NCI-H524 (cell line): ENCODE data around the gene CCR4.
"Not testable (repeated sequence)": the region's sequence is repeated elsewhere in the genome, so short reads cannot be mapped to it uniquely, and the experiment has no call there.

Experiments used
- DNase-seq, 2 experiments: peaks; one replicate each; lab custom pipeline; 2025; lab: John Stamatoyannopoulos, UW

Gene CCR4

DNA sequence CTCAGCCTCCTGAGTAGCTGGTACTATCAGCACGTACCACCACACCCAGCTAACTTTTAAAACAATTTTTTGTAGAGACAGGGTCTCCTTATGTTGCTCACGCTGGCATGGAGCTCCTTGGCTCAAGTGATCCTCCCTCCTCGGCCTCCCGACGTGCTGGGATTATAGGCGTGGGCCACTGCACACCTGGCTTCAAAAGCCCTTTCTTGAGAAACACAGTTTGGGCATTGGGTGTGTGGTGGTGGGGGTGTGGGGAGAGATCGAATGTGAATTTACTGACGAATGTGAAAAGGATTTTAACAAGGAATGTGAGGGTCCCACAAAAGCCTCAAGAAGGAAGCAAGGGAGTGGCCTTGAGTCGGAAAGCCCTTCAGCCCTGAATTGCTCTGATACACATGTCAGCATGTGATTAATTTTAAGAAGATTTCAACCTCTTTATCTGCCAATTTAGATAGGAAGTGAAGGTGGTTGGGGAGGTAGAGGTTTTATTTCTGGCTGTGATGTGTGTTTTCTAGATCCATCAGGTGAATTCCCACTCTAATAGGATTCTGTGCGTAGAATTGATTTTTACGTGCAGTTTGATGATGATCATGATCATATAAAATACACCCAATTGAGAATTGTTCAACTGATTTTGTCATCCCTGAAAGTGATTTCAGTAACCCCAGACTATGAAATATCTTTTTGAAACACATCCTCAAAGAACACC lies 1.1 kb downstream of the CCR4 start:
- no peak for DNase-seq

DNA sequence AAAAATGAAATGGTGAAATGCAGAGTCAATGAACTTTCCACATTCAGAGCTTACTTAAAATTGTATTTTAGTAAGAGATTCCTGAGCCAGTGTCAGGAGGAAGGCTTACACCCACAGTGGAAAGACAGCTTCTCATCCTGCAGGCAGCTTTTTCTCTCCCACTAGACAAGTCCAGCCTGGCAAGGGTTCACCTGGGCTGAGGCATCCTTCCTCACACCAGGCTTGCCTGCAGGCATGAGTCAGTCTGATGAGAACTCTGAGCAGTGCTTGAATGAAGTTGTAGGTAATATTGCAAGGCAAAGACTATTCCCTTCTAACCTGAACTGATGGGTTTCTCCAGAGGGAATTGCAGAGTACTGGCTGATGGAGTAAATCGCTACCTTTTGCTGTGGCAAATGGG lies 3.1 kb downstream of the CCR4 start:
- DNase-seq: no peak

DNA sequence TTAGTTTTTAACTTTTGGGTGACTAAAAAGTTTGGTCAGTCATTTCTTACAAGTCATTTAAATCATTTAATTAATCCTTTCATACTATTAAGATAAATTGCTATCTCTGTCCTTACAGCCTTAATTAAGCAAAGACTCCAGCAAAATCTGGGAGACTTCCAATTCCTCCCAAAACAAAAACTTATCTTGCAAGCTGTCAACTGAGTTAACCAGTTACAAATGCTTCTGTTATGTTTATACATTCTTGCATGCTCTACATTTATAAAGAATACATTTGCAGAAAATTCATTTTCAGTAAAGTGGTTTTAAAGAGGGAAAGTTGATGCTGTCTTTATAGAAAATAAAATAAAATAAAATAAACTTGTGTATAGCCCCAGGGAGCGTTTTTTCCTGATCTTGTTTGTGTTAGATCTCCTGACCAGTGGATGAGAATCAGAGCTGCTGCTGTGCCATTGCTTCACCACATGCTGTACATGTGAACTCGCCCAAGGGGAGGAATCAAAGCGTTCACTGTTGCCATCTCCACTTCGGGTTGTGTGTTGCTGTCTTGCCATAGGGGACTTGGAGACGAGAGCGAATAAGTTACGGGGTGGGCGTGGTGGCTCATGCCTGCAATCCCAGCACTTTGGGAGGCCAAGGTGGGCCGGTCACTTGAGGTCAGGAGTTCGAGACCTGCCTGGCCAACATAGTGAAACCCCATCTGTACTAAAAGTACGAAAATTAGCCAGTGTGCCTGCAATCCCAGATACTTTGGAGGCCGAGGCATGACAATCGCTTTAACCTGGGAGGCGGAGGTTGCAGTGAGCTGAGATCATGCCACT lies 5.5 kb downstream of the CCR4 start:
- DNase-seq: no peak

DNA sequence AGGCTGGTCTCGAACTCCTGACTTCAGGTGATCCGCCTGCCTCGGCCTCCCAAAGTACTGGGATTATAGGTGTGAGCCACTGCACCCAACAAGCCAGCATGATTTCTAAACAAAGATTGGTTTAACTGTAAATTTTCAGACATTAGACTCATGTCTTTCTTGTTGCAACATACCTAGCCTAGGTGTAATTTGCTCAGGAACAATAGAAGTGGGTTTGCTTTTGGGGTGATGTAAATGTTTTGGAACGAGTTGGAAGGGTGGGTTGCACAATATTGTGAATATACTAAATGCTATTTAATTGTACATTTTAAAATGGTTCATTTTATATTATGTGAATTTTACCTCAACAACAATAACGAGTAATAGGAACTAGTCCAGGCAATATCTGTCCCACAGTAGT lies 7.1 kb downstream of the CCR4 start:
- DNase-seq: no peak

DNA sequence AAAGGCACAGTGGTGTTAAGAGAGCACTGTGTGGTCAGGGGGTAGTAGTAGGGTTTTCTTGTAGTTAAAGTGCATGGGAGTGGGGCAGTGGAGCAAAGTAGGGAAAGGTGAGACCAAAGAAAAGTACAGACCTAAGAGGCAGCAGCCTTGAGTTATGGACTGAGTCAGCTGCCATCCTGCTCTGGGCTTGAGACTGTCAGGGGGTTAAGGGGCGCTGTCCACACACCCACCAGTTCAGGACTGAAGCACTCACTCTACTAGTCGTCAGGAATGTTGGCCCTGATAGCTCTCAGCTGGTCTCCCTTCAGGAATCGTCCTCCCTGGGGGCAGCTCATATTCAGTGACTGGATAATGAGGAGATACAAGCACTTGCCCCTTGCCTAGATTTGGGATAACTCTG lies 7.9 kb downstream of the CCR4 start:
- DNase-seq: no peak

DNA sequence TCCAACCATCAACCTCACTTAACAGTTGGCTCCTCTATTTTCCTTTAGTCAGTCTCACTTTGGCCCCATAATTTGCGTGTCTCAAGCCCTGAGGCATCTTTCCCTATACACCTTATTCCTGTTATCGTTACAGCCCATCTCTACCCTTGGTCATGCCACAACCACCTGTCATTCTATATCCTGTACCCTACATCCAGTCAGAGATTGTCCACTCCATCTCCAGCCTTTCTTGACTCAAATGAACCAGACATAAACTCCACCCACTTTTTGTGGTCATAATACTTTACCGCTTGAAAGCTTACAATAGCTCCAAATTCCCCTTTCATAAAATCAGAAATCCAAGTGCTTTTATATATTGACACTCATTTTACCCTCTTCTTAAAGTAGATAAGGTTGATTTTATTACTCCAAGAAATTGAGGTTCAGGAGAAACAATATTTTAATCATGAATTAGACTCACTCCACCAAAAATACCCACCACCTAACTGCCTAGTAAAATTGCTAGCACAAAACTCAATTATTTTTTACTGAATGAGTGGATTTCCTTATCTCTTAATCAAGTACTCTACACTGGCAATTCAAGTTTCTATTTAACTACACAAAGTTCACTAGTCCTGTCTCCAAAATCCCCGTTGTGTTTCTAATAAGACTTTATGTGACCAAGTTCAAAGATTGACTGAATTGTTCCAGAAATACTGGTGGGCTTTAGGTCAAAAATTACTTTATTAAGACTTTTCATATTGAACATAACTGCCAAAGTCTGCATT lies 9.1 kb downstream of the CCR4 start:
- no peak for DNase-seq

DNA sequence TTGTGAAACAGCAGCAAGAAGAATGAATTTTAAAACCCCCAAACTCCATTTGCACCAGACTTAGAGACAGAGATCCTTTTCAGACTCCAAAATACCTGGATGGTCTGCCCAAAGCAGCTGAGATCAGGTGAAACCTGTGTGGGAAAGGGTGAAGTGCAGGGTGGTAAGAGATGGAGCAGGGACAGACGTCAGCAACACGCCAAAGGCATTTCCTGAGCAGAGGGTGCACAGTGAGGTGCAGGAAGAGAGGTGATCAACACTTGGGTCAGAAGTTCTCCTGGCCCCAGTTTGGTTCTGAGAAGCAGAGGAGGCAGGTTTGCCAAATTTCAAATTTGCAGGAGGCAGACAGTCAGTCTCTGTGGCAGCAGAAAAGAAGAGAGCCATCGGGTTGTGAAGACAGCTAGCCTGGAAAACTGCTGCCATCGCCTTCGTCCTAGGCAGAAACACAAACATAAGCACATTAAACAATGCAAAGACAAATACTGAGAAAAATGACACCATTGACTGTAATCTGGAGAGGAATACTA lies 9.8 kb downstream of the CCR4 start:
- DNase-seq: no peak

DNA sequence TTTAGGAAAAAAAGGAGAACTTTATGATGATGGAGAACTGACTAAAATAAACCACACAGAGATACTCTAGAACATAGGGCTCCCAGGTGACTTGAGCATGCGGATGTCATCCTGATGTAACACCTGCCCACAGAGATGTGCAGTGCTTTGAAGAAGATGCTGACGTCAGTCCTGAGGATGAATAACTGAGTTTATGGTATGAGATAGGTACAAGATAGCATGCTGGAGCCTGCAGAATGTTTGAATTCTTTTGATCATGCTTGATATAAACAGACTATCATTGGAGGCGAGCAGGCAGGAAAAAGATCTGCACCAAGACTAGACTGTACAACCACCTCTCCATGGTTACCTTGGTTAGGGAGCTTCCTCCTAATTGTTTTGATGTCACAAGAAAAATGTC lies 12.4 kb downstream of the CCR4 start:
- no peak for DNase-seq

DNA sequence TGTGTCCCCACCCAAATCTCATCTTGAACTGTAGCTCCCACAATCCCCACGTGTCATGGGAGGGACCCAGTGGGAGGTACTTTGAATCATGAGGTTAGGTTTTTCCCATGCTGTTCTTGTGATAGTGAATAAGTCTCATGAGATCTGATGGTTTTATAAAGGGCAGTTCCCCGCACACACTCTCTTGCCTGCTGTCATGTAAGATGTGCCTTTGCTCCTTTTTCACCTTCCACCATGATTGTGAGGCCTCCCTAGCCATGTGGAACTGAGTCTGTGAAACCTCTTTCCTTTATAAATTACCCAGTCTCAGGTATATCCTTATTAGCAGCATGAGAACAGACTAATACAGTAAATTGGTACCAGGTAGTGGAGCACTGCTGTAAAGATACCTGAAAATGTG lies 13.3 kb downstream of the CCR4 start:
- not testable (repeated sequence) for DNase-seq

DNA sequence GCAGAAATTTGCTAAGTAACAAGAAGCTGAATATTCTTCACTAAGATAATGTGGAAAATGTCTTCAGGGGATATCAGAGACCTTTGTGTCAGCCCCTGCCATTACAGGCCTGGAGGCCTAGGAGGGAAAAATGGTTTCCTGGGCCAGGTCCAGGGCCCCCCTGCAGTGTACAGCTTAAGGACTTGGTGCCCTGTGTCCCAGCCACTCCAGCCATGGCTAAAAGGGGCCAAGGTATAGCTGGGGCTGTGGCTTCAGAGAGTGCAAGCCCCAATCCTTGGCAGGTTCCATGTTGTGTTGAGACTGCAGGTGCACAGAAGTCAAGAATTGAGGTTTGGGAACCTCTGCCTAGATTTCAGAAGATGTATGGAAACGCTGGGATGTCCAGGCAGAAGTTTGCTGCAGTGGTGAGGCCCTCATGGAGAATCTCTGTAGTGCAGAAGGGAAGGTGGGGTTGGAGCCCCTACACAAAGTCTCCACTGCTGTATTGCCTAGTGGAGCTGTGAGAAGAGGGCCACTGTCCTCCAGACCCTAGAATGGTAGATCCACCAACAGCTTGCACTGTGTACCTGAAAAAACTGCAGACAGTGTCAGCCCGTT lies 14.3 kb downstream of the CCR4 start:
- not testable (repeated sequence) for DNase-seq

DNA sequence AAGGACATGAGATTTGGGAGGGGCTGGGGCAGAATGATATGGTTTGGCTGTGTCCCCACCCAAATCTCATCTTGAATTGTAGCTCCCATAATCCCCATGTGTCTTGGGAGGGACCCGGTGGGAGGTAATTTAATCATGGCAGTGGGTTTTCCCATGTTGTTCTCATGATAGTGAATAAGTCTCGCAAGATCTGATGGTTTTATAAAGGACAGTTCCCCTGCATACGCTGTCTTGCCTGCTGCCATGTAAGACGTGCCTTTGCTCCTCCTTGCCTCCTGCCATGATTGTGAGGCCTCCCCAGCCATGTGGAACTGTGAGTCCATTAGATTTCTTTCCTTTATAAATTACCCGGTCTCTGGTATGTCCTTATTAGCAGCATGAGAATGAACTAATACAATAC lies 15.2 kb downstream of the CCR4 start:
- not testable (repeated sequence) for DNase-seq

DNA sequence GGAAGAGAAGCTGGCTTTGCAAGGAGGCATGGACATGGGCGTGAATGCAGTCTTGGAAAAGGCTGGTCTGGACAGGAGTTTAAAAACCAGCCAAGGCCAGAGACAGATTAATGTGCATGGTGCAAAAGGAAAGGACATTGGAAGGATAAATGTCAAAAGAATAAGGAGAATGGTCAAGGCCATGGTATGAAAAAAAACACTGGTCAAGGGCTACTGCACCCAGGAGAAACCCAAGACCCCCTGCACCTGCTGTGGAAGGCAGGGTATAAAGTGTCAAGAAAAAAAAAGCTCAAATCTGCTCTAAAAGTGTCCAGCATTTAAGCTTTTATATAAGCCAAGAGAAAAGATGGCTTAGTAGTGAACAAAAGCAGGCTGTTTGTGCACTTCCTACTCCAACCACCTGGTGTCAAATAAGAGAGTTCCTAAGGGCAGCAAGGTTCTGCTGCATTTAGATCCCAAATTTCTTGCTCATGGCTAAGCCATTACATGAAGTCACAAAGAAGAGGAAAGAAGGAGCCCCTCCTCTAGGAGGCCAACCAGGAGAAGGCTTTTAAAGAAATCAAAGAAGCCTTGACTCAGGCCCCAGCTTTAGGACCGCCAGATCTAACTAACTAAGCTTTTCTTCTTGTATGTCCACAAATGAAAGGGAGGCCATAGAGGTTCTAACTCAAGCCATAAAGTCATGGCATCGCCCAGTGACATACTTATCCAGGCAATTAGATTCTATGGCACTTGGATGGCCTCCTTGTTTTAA lies 16.9 kb downstream of the CCR4 start:
- no peak for DNase-seq

DNA sequence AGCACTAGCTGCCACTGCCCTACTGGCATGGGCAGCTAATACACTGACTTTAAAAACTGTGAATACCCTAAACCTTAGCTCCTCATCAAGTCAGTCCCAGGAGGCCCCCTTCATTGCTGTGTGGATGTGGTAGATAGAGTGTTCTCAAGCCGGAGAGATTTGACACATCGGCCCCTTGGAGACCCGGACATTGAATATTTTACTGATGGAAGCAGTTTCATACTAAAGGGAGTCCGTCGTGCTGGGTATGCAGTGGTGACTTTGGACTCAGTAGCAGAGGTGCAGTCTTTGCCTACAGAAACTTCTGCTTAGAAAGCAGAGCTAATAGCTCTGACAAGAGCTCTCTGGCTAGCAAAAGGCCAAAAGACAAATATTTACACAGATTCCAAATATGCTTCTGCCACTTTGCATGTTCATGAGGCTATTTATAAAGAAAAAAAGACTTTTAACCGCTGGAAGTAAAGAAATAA lies 17.5 kb downstream of the CCR4 start:
- no peak for DNase-seq

DNA sequence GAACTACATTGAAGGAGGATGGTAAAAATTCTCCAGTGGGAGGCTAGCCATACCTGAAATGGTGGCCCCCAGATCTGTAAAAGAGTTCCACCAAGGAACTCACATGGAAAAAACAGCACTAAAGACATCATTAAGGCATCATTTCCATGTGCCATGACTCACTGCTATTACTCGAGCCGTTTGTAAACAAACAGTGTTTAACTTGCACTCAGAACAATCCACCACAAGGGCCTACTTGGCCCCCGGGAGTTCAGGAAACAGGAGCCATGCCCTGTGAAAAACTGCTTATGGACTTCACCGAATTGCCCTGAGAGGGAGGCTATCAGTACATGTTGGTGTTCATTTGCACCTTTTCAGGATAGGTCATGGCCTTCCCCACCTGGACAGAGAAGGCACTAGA lies 18.2 kb downstream of the CCR4 start:
- no peak for DNase-seq

DNA sequence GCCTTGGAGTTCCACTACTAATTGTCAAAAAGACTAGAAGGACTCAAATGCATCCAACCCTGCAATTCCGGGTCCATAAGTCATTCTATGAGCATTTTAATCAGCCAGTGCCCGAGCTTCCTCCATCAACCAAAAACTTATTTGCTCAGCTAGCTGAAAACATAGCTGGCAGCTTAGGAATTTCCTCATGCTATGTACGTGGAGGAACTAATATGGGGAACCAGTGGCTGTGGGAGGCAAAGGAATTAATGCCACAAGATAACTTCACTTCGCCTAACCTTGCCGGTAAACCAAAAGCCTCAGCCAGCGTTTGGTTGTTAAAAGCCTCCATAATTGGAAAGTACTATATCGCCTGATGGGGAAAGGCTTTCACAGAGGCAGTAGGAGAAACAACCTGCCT lies 19.8 kb downstream of the CCR4 start:
- DNase-seq: not testable (repeated sequence)

DNA sequence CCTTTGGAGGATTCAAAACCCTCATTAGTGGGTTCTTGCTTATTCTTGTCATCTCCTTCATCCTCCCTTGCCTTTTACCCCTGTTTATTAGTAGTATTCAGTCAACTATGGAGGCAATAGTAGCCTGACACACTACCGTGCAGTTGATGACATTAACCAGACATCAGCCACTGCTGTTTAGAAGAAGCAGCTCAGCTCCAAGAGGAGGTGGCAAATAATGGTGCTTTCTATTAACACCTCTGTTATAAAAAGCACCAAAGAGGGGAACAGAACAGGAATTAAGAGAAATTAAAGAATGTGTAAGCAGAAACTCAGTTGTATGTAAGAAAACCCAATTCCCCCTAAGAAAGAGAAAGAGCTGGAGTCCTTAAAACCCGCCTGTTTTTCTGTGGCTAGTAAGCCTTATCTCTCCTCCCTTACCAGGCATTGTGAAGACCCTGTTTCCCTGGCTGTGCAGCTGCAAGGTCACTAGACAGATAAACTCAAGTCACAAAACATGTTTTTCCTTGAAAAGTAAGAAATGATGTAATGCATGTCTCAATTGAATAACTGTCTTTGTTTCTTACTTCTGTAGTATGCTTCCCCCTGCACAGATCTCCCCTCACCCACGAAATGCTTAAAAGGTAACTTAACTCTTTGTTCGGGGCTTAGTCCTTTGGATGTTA lies 21.2 kb downstream of the CCR4 start:
- DNase-seq: no peak

DNA sequence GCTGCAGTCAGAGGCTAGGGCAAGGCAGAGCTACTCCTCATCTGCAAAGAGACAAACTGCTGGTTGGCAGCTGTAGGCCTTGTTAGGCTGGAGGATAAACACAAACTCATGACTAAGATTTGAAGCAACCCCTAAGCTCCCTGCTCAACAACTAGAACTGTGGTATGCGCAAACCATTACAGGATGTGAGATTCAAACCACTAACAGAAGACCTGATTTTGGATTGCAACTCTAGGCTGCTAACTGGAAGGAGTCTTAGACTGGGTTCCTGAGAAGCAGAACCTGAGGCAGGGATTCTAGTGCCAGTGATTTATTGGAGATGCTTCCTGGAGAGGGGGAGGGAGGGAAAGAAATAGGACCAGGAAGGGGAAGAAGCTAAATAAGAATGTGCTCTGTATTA lies 22.5 kb downstream of the CCR4 start:
- DNase-seq: no peak

DNA sequence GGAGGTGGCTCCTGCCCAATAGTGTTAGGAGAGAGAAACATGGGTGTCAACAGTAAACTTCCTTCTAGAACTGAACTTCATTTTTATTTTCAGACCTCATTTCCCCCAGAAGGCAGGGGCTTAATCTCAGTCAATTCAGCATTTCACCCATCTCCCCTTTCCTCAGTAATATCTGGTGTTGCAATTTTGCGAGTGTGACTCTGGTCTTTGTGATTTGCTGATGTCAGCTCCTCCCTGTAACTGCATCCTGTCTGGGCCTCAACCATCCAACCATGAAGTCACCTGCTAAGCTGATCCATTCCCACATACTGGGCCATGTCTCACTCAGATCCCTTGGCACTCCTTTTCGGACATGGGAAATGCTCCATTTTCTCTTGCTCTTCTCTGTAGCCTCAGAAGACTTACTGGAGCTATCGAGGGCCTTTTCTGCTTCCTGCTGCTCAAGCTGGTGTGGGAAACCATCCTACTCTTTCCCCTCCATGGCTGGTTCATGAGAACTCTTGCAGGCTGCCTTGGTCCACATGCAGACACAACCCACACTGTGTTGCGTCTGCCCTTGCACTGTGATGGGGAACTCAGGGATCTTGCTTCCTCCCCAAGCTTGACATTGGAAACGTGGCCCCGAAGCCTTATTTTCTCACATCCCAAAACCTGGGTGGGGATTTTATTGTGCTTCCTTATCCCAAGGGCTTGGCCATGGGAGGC lies 24.6 kb downstream of the CCR4 start:
- no peak for DNase-seq

DNA sequence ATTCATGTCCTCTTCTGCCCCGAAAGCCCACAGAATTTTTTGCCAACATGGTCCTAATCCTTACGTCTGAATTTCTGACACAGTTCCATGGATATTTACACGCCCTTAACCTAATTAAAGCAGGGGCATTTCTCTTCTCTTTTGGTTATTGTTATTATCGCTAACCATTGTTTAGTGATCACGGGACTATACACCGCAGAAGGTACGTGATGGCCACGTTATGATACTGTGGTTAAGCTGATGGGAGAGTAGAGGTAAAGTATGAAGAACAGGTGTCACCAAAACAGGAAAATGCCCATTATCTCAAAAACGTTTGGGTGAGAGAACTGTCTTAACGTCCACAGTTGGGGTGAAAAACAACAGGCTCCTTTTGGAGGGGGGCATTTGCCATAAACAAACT lies 26.4 kb downstream of the CCR4 start:
- DNase-seq: no peak

DNA sequence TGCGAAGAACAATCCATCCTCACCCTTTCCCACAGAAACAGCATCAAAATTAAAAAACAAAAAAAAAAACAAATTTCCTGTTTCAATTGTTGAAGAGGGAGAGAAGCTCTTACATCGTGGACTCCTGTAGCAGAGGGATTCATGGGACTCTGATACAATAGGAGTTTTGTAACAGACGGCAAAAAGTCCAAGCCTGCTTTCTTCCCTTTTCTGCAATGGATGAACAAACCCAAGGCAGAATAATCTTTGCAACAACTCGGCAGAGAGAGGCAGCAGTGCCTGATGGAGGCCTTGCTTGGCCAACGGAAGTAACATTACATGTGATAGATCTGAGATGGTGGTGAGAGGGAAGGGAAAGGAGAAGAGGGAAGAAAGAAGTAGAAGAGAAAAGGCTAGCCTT lies 26.9 kb downstream of the CCR4 start:
- DNase-seq: no peak
